ENCODE results near the gene FAM90A1. TPM values are rescaled to one million over a fixed set of nuclear protein-coding genes. Genes with fewer than 3 reads are reported as not detected.
"Not testable (repeated sequence)": the region's sequence is repeated elsewhere in the genome, so short reads cannot be mapped to it uniquely, and the experiment has no call there.

FAM90A1 gene
- total RNA-seq, 1 experiment from 2014 or later, result not detected

DNA sequence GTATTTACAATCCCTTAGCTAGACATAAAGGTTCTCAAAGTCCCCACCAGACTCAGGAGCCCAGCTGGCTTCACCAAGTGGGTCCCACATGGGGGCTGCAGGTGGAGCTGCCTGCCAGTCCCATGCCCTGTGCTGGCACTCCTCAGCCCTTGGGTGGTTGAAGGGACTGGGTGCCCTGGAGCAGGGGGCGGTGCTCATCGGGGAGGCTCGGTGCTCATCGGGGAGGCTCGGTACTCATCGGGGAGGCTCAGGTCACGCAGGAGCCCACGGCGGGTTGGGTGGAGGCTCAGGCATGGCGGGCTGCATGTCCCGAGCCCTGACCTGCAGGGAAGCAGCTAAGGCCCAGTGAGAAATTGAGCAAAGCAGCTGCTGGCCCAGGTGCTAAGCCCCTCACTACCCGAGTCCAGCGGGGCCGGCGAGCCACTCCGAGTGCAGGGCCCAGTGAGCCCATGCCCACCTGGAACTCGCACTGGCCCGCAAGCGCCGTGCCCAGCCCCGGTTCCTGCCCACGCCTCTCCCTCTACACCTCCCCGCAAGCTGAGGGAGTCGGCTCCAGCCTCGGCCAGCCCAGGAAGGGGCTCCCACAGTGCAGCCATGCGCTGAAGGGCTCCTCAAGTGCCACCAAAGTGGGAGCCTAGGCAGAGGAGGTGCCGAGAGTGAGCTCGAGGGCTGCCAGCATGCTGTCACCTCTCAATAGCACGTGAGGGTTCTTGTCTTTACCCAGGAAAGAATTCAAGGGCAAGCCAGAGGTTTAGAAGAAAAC is 24.8 kb upstream of the FAM90A1 start:
- H3K4me3 ChIP-seq (ENCODE audit: low read depth, low read length, poor library complexity, severe bottlenecking); H3K36me3 ChIP-seq (ENCODE audit: insufficient read depth, low read length, poor library complexity, severe bottlenecking); H3K27me3 ChIP-seq (replicated peaks; ENCODE audit: insufficient read depth, low read depth, low read length, poor library complexity); intact Hi-C loops (cut with micrococcal nuclease; ENCODE audit: unreplicated experiment); BruUV-seq (replicated peaks); H3K27ac ChIP-seq (ENCODE audit: low read depth, low read length, poor library complexity, severe bottlenecking); H3K4me1 ChIP-seq (ENCODE audit: insufficient read depth, low read length, poor library complexity, severe bottlenecking); CTCF ChIA-PET; H3K9me3 ChIP-seq (ENCODE audit: low read depth, low read length, poor library complexity, severe bottlenecking); DNase-seq (ENCODE audit: low spot score): not testable (repeated sequence)
- POLR2A ChIA-PET (ENCODE audit: low non-redundant PET), result interaction anchor here (0.6 kb wide), 1 partner anchor 426 kb away, joined by 6 read pairs; no protein-coding TSS in a partner anchor

- intact Hi-C loops (cut with micrococcal nuclease; ENCODE audit: unreplicated experiment); H3K4me1 ChIP-seq (ENCODE audit: insufficient read depth, low read length, poor library complexity, severe bottlenecking); H3K4me3 ChIP-seq (ENCODE audit: low read depth, low read length, poor library complexity, severe bottlenecking); H3K36me3 ChIP-seq (ENCODE audit: insufficient read depth, low read length, poor library complexity, severe bottlenecking); H3K27me3 ChIP-seq (replicated peaks; ENCODE audit: insufficient read depth, low read depth, low read length, poor library complexity); H3K9me3 ChIP-seq (ENCODE audit: low read depth, low read length, poor library complexity, severe bottlenecking); CTCF ChIA-PET; BruUV-seq (replicated peaks); POLR2A ChIA-PET (ENCODE audit: low non-redundant PET); H3K27ac ChIP-seq (ENCODE audit: low read depth, low read length, poor library complexity, severe bottlenecking): not testable (repeated sequence)
- peak; percentile 19 for DNase-seq (ENCODE audit: low spot score)
Observed at GRCh38 chr12:8251616-8252015, 24.2 kb upstream of the FAM90A1 start.

GRCh38 chr12:8246941-8247535 is 19.6 kb upstream of the FAM90A1 start:
- H3K27ac ChIP-seq (ENCODE audit: low read depth, low read length, poor library complexity, severe bottlenecking); intact Hi-C loops (cut with micrococcal nuclease; ENCODE audit: unreplicated experiment); H3K4me3 ChIP-seq (ENCODE audit: low read depth, low read length, poor library complexity, severe bottlenecking); H3K27me3 ChIP-seq (replicated peaks; ENCODE audit: insufficient read depth, low read depth, low read length, poor library complexity); CTCF ChIA-PET; H3K4me1 ChIP-seq (ENCODE audit: insufficient read depth, low read length, poor library complexity, severe bottlenecking); BruUV-seq (replicated peaks); H3K9me3 ChIP-seq (ENCODE audit: low read depth, low read length, poor library complexity, severe bottlenecking); H3K36me3 ChIP-seq (ENCODE audit: insufficient read depth, low read length, poor library complexity, severe bottlenecking); POLR2A ChIA-PET (ENCODE audit: low non-redundant PET): not testable (repeated sequence)
- DNase-seq (ENCODE audit: low spot score), result peak; percentile 66

GRCh38 chr12:8243682-8244161 is 16.3 kb upstream of the FAM90A1 start:
- peak overlapping the region; percentile 78 for H3K27ac ChIP-seq (ENCODE audit: low read depth, low read length, poor library complexity, severe bottlenecking)
- intact Hi-C loops (cut with micrococcal nuclease; ENCODE audit: unreplicated experiment); BruUV-seq (replicated peaks); POLR2A ChIA-PET (ENCODE audit: low non-redundant PET); H3K9me3 ChIP-seq (ENCODE audit: low read depth, low read length, poor library complexity, severe bottlenecking); H3K4me1 ChIP-seq (ENCODE audit: insufficient read depth, low read length, poor library complexity, severe bottlenecking); H3K36me3 ChIP-seq (ENCODE audit: insufficient read depth, low read length, poor library complexity, severe bottlenecking); H3K27me3 ChIP-seq (replicated peaks; ENCODE audit: insufficient read depth, low read depth, low read length, poor library complexity); DNase-seq (ENCODE audit: low spot score): not testable (repeated sequence)
- peak overlapping the region; percentile 81 for H3K4me3 ChIP-seq (ENCODE audit: low read depth, low read length, poor library complexity, severe bottlenecking)
- CTCF ChIA-PET, result interaction anchor here (0.6 to 0.8 kb wide), 2 partner anchors 12 to 348 kb away, joined by 3 read pairs; no protein-coding TSS in a partner anchor

GRCh38 chr12:8242880-8243681 is 15.7 kb upstream of the FAM90A1 start:
- intact Hi-C loops (cut with micrococcal nuclease; ENCODE audit: unreplicated experiment); H3K9me3 ChIP-seq (ENCODE audit: low read depth, low read length, poor library complexity, severe bottlenecking); H3K27me3 ChIP-seq (replicated peaks; ENCODE audit: insufficient read depth, low read depth, low read length, poor library complexity); H3K36me3 ChIP-seq (ENCODE audit: insufficient read depth, low read length, poor library complexity, severe bottlenecking); H3K4me1 ChIP-seq (ENCODE audit: insufficient read depth, low read length, poor library complexity, severe bottlenecking); BruUV-seq (replicated peaks); POLR2A ChIA-PET (ENCODE audit: low non-redundant PET): not testable (repeated sequence)
- peak overlapping the region; percentile 82 for H3K27ac ChIP-seq (ENCODE audit: low read depth, low read length, poor library complexity, severe bottlenecking)
- H3K4me3 ChIP-seq (ENCODE audit: low read depth, low read length, poor library complexity, severe bottlenecking), result peak overlapping the region; percentile 81
- CTCF ChIA-PET, result interaction anchor here (0.6 kb wide), 1 partner anchor 12 kb away, joined by 3 read pairs; no protein-coding TSS in a partner anchor
- DNase-seq (ENCODE audit: low spot score), result peak; percentile 94

- Histone ChIP-seq H3K4me3 (ENCODE audit: low read depth, low read length, poor library complexity, severe bottlenecking) (peak overlapping the region; percentile 81), H3K27ac (ENCODE audit: low read depth, low read length, poor library complexity, severe bottlenecking) (peak overlapping the region; percentile 82)
- H3K4me1 ChIP-seq (ENCODE audit: insufficient read depth, low read length, poor library complexity, severe bottlenecking); CTCF ChIA-PET; intact Hi-C loops (cut with micrococcal nuclease; ENCODE audit: unreplicated experiment); H3K9me3 ChIP-seq (ENCODE audit: low read depth, low read length, poor library complexity, severe bottlenecking); H3K36me3 ChIP-seq (ENCODE audit: insufficient read depth, low read length, poor library complexity, severe bottlenecking); BruUV-seq (replicated peaks); DNase-seq (ENCODE audit: low spot score); POLR2A ChIA-PET (ENCODE audit: low non-redundant PET); H3K27me3 ChIP-seq (replicated peaks; ENCODE audit: insufficient read depth, low read depth, low read length, poor library complexity): not testable (repeated sequence)
Observed at GRCh38 chr12:8242622-8242879, 15.1 kb upstream of the FAM90A1 start.

DNA sequence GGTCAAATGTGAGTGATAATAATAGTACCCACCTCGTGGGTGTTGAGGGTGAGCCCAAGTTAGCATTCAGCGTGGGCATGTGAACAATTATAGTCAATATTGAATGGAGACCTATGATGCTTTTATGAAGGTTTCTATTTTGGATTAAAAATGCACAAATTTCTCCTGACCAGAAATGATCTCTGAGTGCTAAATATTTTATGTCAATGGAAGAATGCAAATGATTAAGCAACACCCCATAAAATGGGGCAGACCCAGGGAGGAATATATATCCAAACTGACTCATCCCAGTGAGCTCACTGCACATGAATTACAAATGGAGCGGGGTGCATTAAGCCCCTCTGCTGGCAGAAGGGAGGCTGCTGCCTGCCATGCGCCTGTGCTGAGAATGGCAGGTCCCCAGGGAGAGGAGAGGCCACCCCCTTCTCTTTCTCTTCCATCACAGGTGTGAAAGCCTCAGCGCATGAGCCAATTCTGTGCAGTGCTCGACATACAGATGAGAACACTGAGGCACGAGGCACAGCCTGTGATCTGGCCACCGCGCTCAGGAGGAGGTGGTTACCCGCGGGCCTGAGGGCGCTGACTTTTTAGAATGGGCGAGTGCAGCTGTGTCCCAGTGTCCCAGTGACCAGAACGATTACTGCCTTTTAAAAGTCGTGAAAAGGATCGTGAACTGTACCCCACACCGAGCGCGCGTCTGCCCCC is 14.7 kb upstream of the FAM90A1 start:
- H3K27me3 ChIP-seq (replicated peaks; ENCODE audit: insufficient read depth, low read depth, low read length, poor library complexity); H3K9me3 ChIP-seq (ENCODE audit: low read depth, low read length, poor library complexity, severe bottlenecking); H3K36me3 ChIP-seq (ENCODE audit: insufficient read depth, low read length, poor library complexity, severe bottlenecking); intact Hi-C loops (cut with micrococcal nuclease; ENCODE audit: unreplicated experiment); CTCF ChIA-PET; POLR2A ChIA-PET (ENCODE audit: low non-redundant PET); H3K4me1 ChIP-seq (ENCODE audit: insufficient read depth, low read length, poor library complexity, severe bottlenecking); BruUV-seq (replicated peaks): not testable (repeated sequence)
- peak overlapping the region; percentile 82 for H3K27ac ChIP-seq (ENCODE audit: low read depth, low read length, poor library complexity, severe bottlenecking)
- peak; percentile 42 for DNase-seq (ENCODE audit: low spot score)
- peak overlapping the region; percentile 81 for H3K4me3 ChIP-seq (ENCODE audit: low read depth, low read length, poor library complexity, severe bottlenecking)

Data from A673 (cell line).